Upper lobe of left lung (tissue), 4 donors: ENCODE results near the gene CALML6.

Experiments
- CTCF ChIP-seq, 6 experiments: fragments of 450-650 bp in 4 of 6; fragments of 200-600 bp in 2 of 6; sonication (generic) in 2 of 6; IDR thresholded peaks; one replicate each; pipeline ENCODE4 v1.5.1; 2016 to 2019; ENCODE audit warnings: antibody characterized with exemption in 6 of 6
- EP300 ChIP-seq, 4 donors: sonication (generic); formaldehyde crosslinking; IDR thresholded peaks; one replicate each; pipeline ENCODE4 v1.5.1; 2017; ENCODE audit warnings: antibody characterized with exemption in 4 of 4, control low read depth in 2 of 4
- POLR2AphosphoS5 ChIP-seq, 2 donors: sonication (generic); formaldehyde crosslinking; IDR thresholded peaks; one replicate each; pipeline ENCODE4 v1.5.1; 2017; ENCODE audit warnings: antibody characterized with exemption in 2 of 2

GRCh38 chr1:1910033-1910465, 5.0 kb upstream of the CALML6 start:
- no peak for TF ChIP-seq CTCF (IDR thresholded peaks at IDR 0.05)
- TF ChIP-seq EP300 (IDR thresholded peaks at IDR 0.05): no peak
- no peak for TF ChIP-seq POLR2AphosphoS5 (IDR thresholded peaks at IDR 0.05)
